Gastroesophageal sphincter (tissue), 4 donors: ENCODE data around the gene SFXN2. TPM values are rescaled to one million over a fixed set of nuclear protein-coding genes. Genes with fewer than 3 reads are reported as not detected.

Experiments
- ATAC-seq: fragments of 150-250 bp; one replicate; pipeline ENCODE4 v1.9.1; 2016; ENCODE audit warnings: mild to moderate bottlenecking, moderate library complexity
- H3K27ac ChIP-seq, 4 donors: fragments of 200-600 bp; sonication (generic) in 3 of 4; 1 replicate in 3 of 4; 2 replicates in 1 of 4; pipeline ENCODE4 v1.5.1; 2016 to 2019
- H3K27me3 ChIP-seq: fragments of 200-600 bp; sonication (generic); one replicate; pipeline ENCODE4 v1.5.1; 2019
- H3K36me3 ChIP-seq, 2 donors: fragments of 200-600 bp; sonication (generic); one replicate each; pipeline ENCODE4 v1.5.1; 2019; ENCODE audit warnings: control low read depth in 1 of 2
- H3K4me1 ChIP-seq, 3 donors: fragments of 200-600 bp; sonication (generic); 1 replicate in 2 of 3; 2 replicates in 1 of 3; pipeline ENCODE4 v1.5.1; 2016 to 2019; ENCODE audit warnings: control low read depth in 2 of 3
- H3K4me3 ChIP-seq, 2 donors: fragments of 200-600 bp; sonication (generic); one replicate each; pipeline ENCODE4 v1.5.1; 2019; ENCODE audit warnings: mild to moderate bottlenecking in 1 of 2, moderate library complexity in 1 of 2
- H3K9me3 ChIP-seq, 3 donors: fragments of 200-600 bp; sonication (generic); one replicate each; pipeline ENCODE4 v1.5.1; 2017 to 2019; ENCODE audit warnings: control low read depth in 2 of 3
- CTCF ChIP-seq, 4 experiments: fragments of 200-600 bp in 2 of 4; fragments of 450-650 bp in 2 of 4; sonication (generic) in 1 of 4; IDR thresholded peaks; one replicate each; pipeline ENCODE4 v1.5.1; 2017 to 2019; ENCODE audit warnings: antibody characterized with exemption in 4 of 4, mild to moderate bottlenecking in 2 of 4, moderate library complexity in 2 of 4
- EP300 ChIP-seq: sonication (generic); formaldehyde crosslinking; IDR thresholded peaks from one replicate; pipeline ENCODE4 v1.6.1; 2017; ENCODE audit warnings: antibody characterized with exemption, mild to moderate bottlenecking
- POLR2A ChIP-seq, 2 donors: fragments of 450-650 bp; IDR thresholded peaks; one replicate each; pipeline ENCODE4 v1.6.1; 2017; ENCODE audit warnings: antibody characterized with exemption in 2 of 2, mild to moderate bottlenecking in 2 of 2, moderate library complexity in 1 of 2
- POLR2AphosphoS5 ChIP-seq: sonication (generic); formaldehyde crosslinking; IDR thresholded peaks from one replicate; pipeline ENCODE4 v1.6.1; 2017; ENCODE audit warnings: antibody characterized with exemption
- WGBS, 2 donors: methylation state at CpG; one replicate each; pipeline ENCODE4 v1.1.5; 2018; ENCODE audit warnings: low coverage in 1 of 2; 5-methylcytosine and 5-hydroxymethylcytosine counted together
- total RNA-seq, 4 donors: library from RNA; depleted of rRNA; stranded (reverse); fragments of >200 nt; gene quantifications; one replicate each; pipeline ENCODE4 v1.1.0, GENCODE V29; 2016

The SFXN2 gene
- total RNA-seq, 4 donors from 2014 or later = 0.45 to 3.2 (median 1.2) TPM

- Histone ChIP-seq H3K9me3 (no peaks in the 10 kb centered on the region), H3K27me3 (no peaks in the 10 kb centered on the region), H3K4me1 (peaks cover 2 to 46% (median 27%) of the 10 kb centered on the region in 3 donors), H3K36me3 (no peaks in the 10 kb centered on the region), H3K4me3 (no peak overlapping the region), H3K27ac (peak overlapping the region in 3 of 4 donors; percentile 53 to 62 (median 54))
- ATAC-seq = no peak
- no peak for TF ChIP-seq POLR2A (IDR thresholded peaks at IDR 0.05)
- TF ChIP-seq EP300 = no peak
- no peak for TF ChIP-seq POLR2AphosphoS5
- TF ChIP-seq CTCF (IDR thresholded peaks at IDR 0.05) = no peak
- 80 to 91% methylated on average over 4 to 5 of the region's 9 CpGs for WGBS, 2 donors
These were observed 44.3 kb upstream of the SFXN2 start for GRCh38 chr10:102670065-102670670.

- no peak for ATAC-seq
- Histone ChIP-seq H3K27ac (no peak overlapping the region), H3K9me3 (no peaks in the 10 kb centered on the region), H3K4me1 (peaks cover 4 to 54% (median 35%) of the 10 kb centered on the region in 3 donors), H3K4me3 (no peak overlapping the region), H3K27me3 (no peaks in the 10 kb centered on the region), H3K36me3 (no peaks in the 10 kb centered on the region)
- 81 to 100% methylated on average over 3 to 4 of the region's 6 CpGs for WGBS, 2 donors
- TF ChIP-seq POLR2A (IDR thresholded peaks at IDR 0.05) (no peak), CTCF (IDR thresholded peaks at IDR 0.05) (no peak), POLR2AphosphoS5 (no peak), EP300 (no peak)
These were observed 43.5 kb upstream of the SFXN2 start for GRCh38 chr10:102670871-102671434.

GRCh38 chr10:102673236-102673818 lies 41.1 kb upstream of the SFXN2 start:
- WGBS, 2 donors = 17 to 44% methylated on average over 3 to 11 of the region's 13 CpGs

GRCh38 chr10:102673819-102674511 lies 40.5 kb upstream of the SFXN2 start:
- H3K27ac ChIP-seq = peak overlapping the region; percentile 6 to 81 (median 79)
- peak overlapping the region in 1 of 2 donors; percentile 29 for H3K4me3 ChIP-seq
- no peaks in the 10 kb centered on the region for H3K27me3 ChIP-seq
- no peaks in the 10 kb centered on the region for H3K9me3 ChIP-seq
- peak; percentile 66 for ATAC-seq
- TF ChIP-seq POLR2A (IDR thresholded peaks at IDR 0.05) (no peak), EP300 (no peak), POLR2AphosphoS5 (peak; percentile 21)
- WGBS, 2 donors = 0% methylated on average over 8 to 13 of the region's 19 CpGs
- H3K36me3 ChIP-seq = no peaks in the 10 kb centered on the region
- peaks cover 4 to 80% (median 49%) of the 10 kb centered on the region in 3 donors for H3K4me1 ChIP-seq

More at GRCh38 chr10:102673236-102673818, 41.1 kb upstream of the SFXN2 start:
- Histone ChIP-seq H3K27me3 (no peaks in the 10 kb centered on the region), H3K4me3 (no peak overlapping the region), H3K4me1 (peaks cover 4 to 78% (median 49%) of the 10 kb centered on the region in 3 donors), H3K27ac (peak overlapping the region; percentile 6 to 81 (median 79)), H3K9me3 (no peaks in the 10 kb centered on the region), H3K36me3 (no peaks in the 10 kb centered on the region)
- no peak for TF ChIP-seq CTCF (IDR thresholded peaks at IDR 0.05)
- no peak for TF ChIP-seq POLR2A (IDR thresholded peaks at IDR 0.05)
- no peak for TF ChIP-seq EP300
- no peak for TF ChIP-seq POLR2AphosphoS5
- ATAC-seq = no peak

- peaks cover 4 to 78% (median 45%) of the 10 kb centered on the region in 3 donors for H3K4me1 ChIP-seq
- H3K27ac ChIP-seq = peak overlapping the region; percentile 6 to 81 (median 79)
- 20 to 26% methylated on average over 1 to 2 of the region's 2 CpGs for WGBS, 2 donors
- H3K27me3 ChIP-seq = no peaks in the 10 kb centered on the region
- H3K36me3 ChIP-seq = no peaks in the 10 kb centered on the region
- H3K4me3 ChIP-seq = peak overlapping the region in 1 of 2 donors; percentile 29
- H3K9me3 ChIP-seq = no peaks in the 10 kb centered on the region
- TF ChIP-seq CTCF (IDR thresholded peaks at IDR 0.05) (no peak), POLR2AphosphoS5 (no peak), POLR2A (IDR thresholded peaks at IDR 0.05) (no peak)
- no peak for ATAC-seq
These were observed 39.9 kb upstream of the SFXN2 start for GRCh38 chr10:102674566-102674965.
